Measurements from ENCODE around the gene LITAF.

GRCh38 chr16:11506741-11507305 lies 79.9 kb downstream of the LITAF start:
- no peak for TF ChIP-seq MAZ (IDR thresholded peaks at IDR 0.05; ENCODE audit: borderline replicate concordance, low read depth, low read length)
- TF ChIP-seq NFE2L2 (conservative IDR thresholded peaks at IDR 0.05; ENCODE audit: low read length): no peak
- no peak for TF ChIP-seq CTCF (IDR thresholded peaks at IDR 0.05)
- no peak for TF ChIP-seq PBX3 (IDR thresholded peaks at IDR 0.05)
- TF ChIP-seq PHF8 (IDR thresholded peaks at IDR 0.05; ENCODE audit: borderline replicate concordance, low read depth): no peak
- TF ChIP-seq REST (IDR thresholded peaks at IDR 0.05): no peak
- TF ChIP-seq EP300 (IDR thresholded peaks at IDR 0.05): no peak
- TF ChIP-seq POLR2A (IDR thresholded peaks at IDR 0.05; ENCODE audit: low read length): no peak
- no peak for TF ChIP-seq POLR2AphosphoS2 (conservative IDR thresholded peaks at IDR 0.05; ENCODE audit: low read length)
- no peak for TF ChIP-seq RAD21 (conservative IDR thresholded peaks at IDR 0.05 in 1 of 2, IDR thresholded peaks at IDR 0.05 in 1 of 2)
- no peak for TF ChIP-seq MAX (IDR thresholded peaks at IDR 0.05)
- TF ChIP-seq SREBF2 (IDR thresholded peaks at IDR 0.05): no peak
- no peak for TF ChIP-seq CHD2 (IDR thresholded peaks at IDR 0.05; ENCODE audit: low read length, partially characterized antibody)
- no peak for TF ChIP-seq ZFP36 (IDR thresholded peaks at IDR 0.05; ENCODE audit: borderline replicate concordance, partially characterized antibody)

Data from A549 (cell line).